Kidney (tissue), 14 donors: ENCODE data around the gene DNASE1L3. TPM values are rescaled to one million over a fixed set of nuclear protein-coding genes. Genes with fewer than 3 reads are reported as not detected.

ENCODE experiments used
- DNase-seq, 5 donors: peaks; one replicate each; pipeline ENCODE4 v3.0.0-alpha.2; 2013 to 2020
- FAIRE-seq: peaks from 2 replicates; lab custom pipeline; 2012; peaks lifted over from hg19 to GRCh38; lab: Jason Lieb, UNC
- H3K27ac ChIP-seq, 2 donors: one replicate each; pipeline ENCODE4 v1.7.0; 2013; ENCODE audit warnings: low read depth in 2 of 2, low read length in 2 of 2, inconsistent platforms in 1 of 2
- H3K27me3 ChIP-seq: one replicate; pipeline ENCODE4 v1.7.1; 2013; ENCODE audit warnings: low read length, inconsistent platforms; ENCODE audit not compliant: control insufficient read depth, insufficient read depth
- H3K36me3 ChIP-seq, 3 donors: one replicate each; pipeline versions ENCODE4 v1.7.0 to v1.7.1; 2013; ENCODE audit warnings: low read length in 3 of 3, control low read depth in 1 of 3, inconsistent platforms in 1 of 3; ENCODE audit not compliant: insufficient read depth in 3 of 3, control insufficient read depth in 2 of 3
- H3K4me1 ChIP-seq, 3 donors: one replicate each; pipeline versions ENCODE4 v1.7.0 to v1.7.1; 2013; ENCODE audit warnings: low read length in 3 of 3, inconsistent platforms in 1 of 3, low read depth in 1 of 3; ENCODE audit not compliant: control insufficient read depth in 2 of 3, insufficient read depth in 2 of 3
- H3K4me3 ChIP-seq, 3 donors: one replicate each; pipeline versions ENCODE4 v1.7.0 to v1.8.1; 2013; ENCODE audit warnings: low read length in 3 of 3, control low read depth in 1 of 3, inconsistent platforms in 1 of 3
- H3K9ac ChIP-seq, 3 donors: one replicate each; pipeline versions ENCODE4 v1.7.0 to v1.7.1; 2013; ENCODE audit warnings: low read length in 3 of 3, control low read depth in 1 of 3, inconsistent platforms in 1 of 3
- H3K9me3 ChIP-seq, 3 donors: one replicate each; pipeline versions ENCODE4 v1.7.0 to v1.7.1; 2013; ENCODE audit warnings: low read length in 3 of 3, control low read depth in 1 of 3, inconsistent platforms in 1 of 3; ENCODE audit not compliant: control insufficient read depth in 2 of 3, insufficient read depth in 1 of 3
- intact Hi-C: fragments of 100-400 bp; cut with DNase I; formaldehyde crosslinking; loops from one replicate; pipeline ENCODE4 v1.11.1; 2022
- polyA plus RNA-seq: library from polyadenylated mRNA; stranded (reverse); fragments of 350-450 nt; fragmentation: Illumina TruSeq; extraction: RNeasy Lipid Tissue Mini Kit (QIAGEN cat#74804); gene quantifications from one replicate; pipeline ENCODE4 v1.2.3, GENCODE V29; 2014; ENCODE audit warnings: low read depth, low replicate concordance; ENCODE audit not compliant: insufficient read depth
- total RNA-seq: library from RNA; stranded (reverse); fragmentation: NEBNext Ultra II Directional; extraction: Animal tissue kit (Norgen Biotek cat#: 25700); gene quantifications from one replicate; pipeline ENCODE4 v1.2.1, GENCODE V29; 2021
- TF ChIP-seq, protein P1 (sequence below): IDR thresholded peaks from 3 replicates; pipeline ENCODE4 v1.5.1; 2012; ENCODE audit warnings: mild to moderate bottlenecking, moderate library complexity, borderline replicate concordance; ENCODE audit not compliant: insufficient read depth; ENCODE audit errors: extremely low read depth
- donor health status: control.
- donor health status: control.
- donor health status: control.
- donor health status: control.
- donor health status: control.
- donor health status: DM: yes; HTN: yes; CAD: no.
- donor health status: Normal renal cell carcinoma (clear cell type).

Gene DNASE1L3
- total and polyA plus RNA-seq, 2 donors from 2014 or later: 24.9 to 27.5 TPM

DNA sequence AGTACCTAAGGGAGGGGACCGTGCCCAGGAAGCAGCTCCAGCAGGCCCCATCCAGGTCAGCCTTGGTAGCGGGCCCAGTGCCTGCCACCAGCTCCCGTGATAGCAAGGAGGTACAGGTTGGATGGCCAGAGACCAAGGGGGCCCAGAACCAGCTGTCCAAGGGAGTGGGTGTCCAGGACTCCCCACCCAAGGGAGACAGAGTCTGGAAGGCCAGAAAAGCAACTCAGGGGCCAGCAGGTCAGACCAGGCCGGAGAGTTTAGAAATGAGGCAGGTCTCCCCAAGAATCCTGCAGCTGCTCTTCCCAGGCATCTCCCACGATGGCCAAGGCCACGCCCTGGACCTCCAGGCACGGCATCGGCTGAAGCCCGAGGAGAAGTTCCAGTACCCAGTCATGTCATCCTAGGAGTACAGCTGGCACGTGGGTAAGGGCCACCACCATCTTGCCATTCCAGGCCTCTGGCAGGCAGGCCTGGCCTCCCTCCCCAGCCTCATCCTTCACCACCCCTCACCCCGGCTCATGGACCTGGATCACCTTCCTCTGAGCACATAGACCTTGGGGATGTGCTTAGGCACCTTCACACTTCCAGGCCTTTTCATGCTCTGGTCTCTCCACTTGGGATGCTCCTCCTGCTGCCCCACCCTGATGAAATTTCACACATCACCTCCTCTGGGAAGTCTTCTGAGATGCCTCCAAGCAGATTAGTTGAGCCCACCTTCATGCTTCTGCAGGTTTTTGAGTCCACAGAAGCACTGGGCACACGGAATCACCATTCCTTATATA is 30.5 kb downstream of the DNASE1L3 start:
- DNase-seq: no peak
- H3K9me3 ChIP-seq: no peaks in the 10 kb centered on the region
- peaks cover 0 to 22% (median 11%) of the 10 kb centered on the region in 3 donors for H3K4me1 ChIP-seq
- H3K27ac ChIP-seq: no peak overlapping the region
- intact Hi-C loops: no loop called here
- no peaks in the 10 kb centered on the region for H3K36me3 ChIP-seq
- H3K27me3 ChIP-seq: no peaks in the 10 kb centered on the region
- no peak overlapping the region for H3K9ac ChIP-seq
- TF ChIP-seq, protein P1, sequence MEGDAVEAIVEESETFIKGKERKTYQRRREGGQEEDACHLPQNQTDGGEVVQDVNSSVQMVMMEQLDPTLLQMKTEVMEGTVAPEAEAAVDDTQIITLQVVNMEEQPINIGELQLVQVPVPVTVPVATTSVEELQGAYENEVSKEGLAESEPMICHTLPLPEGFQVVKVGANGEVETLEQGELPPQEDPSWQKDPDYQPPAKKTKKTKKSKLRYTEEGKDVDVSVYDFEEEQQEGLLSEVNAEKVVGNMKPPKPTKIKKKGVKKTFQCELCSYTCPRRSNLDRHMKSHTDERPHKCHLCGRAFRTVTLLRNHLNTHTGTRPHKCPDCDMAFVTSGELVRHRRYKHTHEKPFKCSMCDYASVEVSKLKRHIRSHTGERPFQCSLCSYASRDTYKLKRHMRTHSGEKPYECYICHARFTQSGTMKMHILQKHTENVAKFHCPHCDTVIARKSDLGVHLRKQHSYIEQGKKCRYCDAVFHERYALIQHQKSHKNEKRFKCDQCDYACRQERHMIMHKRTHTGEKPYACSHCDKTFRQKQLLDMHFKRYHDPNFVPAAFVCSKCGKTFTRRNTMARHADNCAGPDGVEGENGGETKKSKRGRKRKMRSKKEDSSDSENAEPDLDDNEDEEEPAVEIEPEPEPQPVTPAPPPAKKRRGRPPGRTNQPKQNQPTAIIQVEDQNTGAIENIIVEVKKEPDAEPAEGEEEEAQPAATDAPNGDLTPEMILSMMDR: no peak
- H3K4me3 ChIP-seq: no peak overlapping the region
- no peak for FAIRE-seq

DNA sequence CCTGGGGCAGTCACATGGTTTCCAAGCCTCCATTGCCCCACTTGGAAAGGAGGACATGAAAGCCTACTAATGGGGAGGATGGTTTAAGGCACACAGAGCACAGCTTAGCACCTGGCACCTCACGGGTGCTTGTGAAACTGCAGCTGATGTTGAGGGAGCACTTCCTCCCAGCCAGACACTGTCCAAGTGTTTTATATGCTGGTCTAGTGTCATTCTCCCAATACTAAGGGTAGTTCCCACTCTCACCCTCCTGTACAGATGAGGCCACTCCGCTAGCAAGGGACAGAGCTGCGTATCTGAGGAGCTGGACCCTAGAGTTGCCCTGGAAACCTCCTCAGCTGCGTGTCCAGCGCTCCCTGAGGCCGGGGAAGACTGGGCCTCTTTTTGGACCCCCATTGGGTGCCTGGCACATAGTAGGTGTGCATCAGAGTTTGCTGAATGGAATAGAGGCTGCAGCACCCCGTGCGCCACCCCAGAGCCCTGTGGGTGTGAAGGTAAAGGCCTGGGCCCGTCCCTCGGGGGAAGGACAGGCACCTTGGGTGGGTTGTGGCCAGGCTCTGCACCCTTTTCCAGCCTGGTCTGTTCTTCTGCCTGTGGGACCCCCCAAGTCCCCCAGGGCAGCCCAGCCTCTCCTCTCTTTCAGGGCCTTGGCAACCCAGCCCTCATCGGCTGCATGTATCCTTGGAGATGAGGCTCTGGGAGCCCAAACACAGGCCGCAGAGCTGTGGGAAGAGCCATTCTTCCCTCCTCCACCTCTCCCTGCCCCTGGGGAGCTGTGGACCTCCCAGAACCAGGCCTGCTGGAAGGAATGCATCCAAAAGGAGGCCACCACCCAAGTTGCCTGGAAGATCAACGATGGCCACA is 31.3 kb downstream of the DNASE1L3 start:
- peaks cover 0 to 28% (median 19%) of the 10 kb centered on the region in 3 donors for H3K4me1 ChIP-seq
- no peak for FAIRE-seq

DNA sequence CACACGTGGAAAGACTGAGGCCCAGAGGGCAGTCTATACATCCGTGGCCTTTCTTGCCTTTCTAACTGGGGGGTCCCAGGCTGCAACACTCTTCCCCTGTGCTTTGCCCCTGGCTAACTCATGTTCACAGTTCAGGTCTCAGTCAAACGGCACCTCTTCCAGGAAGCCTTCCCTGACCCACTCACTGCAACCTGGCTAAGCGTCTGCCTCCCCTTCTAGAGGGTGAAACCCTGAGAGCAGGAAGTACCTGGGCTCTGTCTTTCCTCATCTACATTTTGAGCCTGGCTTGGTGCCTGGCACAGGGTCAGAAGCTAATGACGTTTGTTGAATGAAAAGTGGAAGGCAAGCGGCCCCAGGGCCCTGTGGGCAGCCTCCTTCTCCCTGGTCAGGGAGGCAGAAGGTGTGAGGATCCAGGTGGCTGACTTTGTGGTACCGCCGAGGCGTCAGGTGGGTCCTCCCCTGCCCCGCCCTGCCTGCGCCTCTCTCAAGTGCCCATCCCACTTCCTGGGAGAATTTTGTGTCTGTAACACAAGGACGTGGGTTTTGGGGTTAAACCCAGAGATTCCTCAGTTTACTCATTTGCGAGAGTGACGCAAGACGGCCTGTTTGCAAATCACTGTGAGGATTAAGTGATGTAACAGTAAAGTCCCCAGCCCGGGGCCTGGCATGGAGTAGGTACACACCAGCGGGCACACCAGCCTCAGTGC is 32.1 kb downstream of the DNASE1L3 start:
- no peak for FAIRE-seq
- intact Hi-C loops: no loop called here
- no peak overlapping the region for H3K4me3 ChIP-seq

More for the DNA sequence above, 31.3 kb downstream of the DNASE1L3 start:
- Histone ChIP-seq H3K27me3 (no peaks in the 10 kb centered on the region), H3K27ac (no peak overlapping the region), H3K36me3 (no peaks in the 10 kb centered on the region), H3K9me3 (no peaks in the 10 kb centered on the region), H3K9ac (no peak overlapping the region), H3K4me3 (no peak overlapping the region)
- TF ChIP-seq, protein P1: no peak
- intact Hi-C loops: no loop called here
- no peak for DNase-seq

More for the DNA sequence above, 32.1 kb downstream of the DNASE1L3 start:
- H3K4me1 ChIP-seq: peaks cover 0 to 31% (median 22%) of the 10 kb centered on the region in 3 donors
- no peaks in the 10 kb centered on the region for H3K9me3 ChIP-seq
- H3K27ac ChIP-seq: no peak overlapping the region
- H3K27me3 ChIP-seq: no peaks in the 10 kb centered on the region
- TF ChIP-seq, protein P1: no peak
- no peaks in the 10 kb centered on the region for H3K36me3 ChIP-seq
- H3K9ac ChIP-seq: peak overlapping the region in 1 of 3 donors; percentile 55
- DNase-seq: no peak
